GM18517 (cell line): Measurements from ENCODE around the gene MTREX.

Experiments
- ATAC-seq: cut with Tn5 transposase; IDR thresholded peaks from one replicate; pipeline ENCODE4 v1.9.1; 2021; ENCODE audit warnings: mild to moderate bottlenecking, moderate library complexity; ENCODE audit not compliant: unreplicated experiment

Gene MTREX

DNA sequence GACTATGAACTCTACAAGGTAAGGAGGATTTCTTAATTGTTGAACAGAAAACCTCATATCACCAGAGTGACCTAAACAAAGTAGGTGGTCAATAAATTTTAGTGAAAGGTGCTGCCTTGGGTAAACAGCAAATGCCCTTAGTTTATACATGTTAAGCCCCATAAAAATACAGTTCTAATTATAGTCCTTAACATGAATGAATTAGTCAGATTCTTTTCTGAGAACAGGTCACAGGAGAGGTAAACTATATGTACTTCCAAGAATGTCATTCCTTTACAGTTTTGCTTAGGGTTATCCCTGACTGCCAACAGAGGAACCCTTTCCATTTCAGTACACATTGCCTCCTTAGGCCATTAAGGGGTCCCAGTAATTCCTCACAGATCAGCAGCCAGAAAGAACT is 162.1 kb downstream of the MTREX start:
- no peak for ATAC-seq

DNA sequence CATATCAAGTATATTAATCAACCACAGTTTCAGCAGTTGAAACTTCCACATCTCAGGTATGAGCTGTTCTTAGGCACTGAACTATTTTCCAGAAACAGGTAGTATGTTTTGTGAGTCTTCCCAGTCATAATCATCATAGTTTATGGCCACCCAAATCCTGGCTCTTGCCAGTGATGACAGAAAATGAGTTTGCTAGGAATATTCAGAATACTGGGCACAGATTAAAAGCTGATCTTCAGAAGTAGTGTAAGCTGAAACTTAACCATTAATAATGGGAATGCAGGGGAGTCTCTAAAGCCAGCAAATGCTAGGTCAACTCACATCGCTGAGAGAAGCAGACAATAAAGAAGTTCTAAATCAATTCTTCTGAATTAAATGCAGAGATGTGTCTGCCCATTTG is 162.5 kb downstream of the MTREX start:
- no peak for ATAC-seq

DNA sequence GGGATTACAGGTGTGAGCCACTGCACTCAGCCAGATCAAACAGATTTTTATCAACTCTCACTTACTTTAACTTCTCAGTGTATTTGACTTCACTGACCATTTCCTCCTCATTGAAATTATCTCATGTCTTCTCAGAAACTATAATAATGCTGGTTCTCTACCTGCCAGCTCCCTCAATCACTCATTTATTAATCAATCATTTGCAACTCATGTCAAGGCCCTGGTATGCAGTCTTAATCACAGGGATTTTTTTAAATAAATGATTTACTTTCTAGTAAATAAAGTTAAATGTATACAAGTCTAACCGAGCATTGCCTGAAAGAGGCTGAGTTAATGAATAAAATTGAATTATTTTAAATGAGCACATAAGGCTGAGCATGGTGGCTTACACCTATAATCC is 163.7 kb downstream of the MTREX start:
- no peak for ATAC-seq

DNA sequence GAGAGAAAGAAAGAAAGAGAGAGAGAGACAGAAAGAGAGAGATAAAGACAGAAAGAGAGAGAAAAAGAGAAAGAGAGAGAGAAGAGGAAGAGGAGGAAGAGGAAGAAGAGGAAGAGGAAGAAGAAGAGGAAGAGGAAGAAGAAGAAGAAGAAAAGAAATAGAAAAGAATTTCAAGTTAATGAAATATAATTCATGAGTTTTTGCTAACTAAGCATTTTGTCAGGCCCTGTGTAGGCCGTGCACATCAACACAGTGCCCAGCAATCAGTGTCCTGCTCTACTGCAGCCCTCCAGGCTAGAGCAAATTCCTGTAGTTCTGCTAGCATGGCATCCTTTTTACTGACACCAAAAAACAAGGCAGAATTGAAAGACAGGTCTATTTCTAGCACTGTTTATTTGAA is 164.9 kb downstream of the MTREX start:
- ATAC-seq: no peak
